Right atrium auricular region (tissue), 2 donors: ENCODE measurements around the gene C2orf74. TPM values are rescaled to one million over a fixed set of nuclear protein-coding genes. Genes with fewer than 3 reads are reported as not detected.
"Not testable (repeated sequence)": the region's sequence is repeated elsewhere in the genome, so short reads cannot be mapped to it uniquely, and the experiment has no call there.

Source experiments
- DNase-seq: peaks from one replicate; pipeline ENCODE4 v3.0.0-alpha.2; 2019; ENCODE audit warnings: low spot score
- H3K27ac ChIP-seq, 2 donors: fragments of 200-600 bp; sonication (generic); 1 replicate in 1 of 2; 2 replicates in 1 of 2; pipeline ENCODE4 v1.5.1; 2016 to 2019
- H3K27me3 ChIP-seq, 2 donors: fragments of 200-600 bp; sonication (generic); one replicate each; pipeline versions ENCODE4 v1.5.1 to v1.6.0; 2017 to 2019
- H3K36me3 ChIP-seq: fragments of 200-600 bp; sonication (generic); one replicate; pipeline ENCODE4 v1.5.1; 2016
- H3K4me1 ChIP-seq, 2 donors: fragments of 200-600 bp; sonication (generic); one replicate each; pipeline versions ENCODE4 v1.5.1 to v1.6.0; 2017 to 2019
- H3K4me3 ChIP-seq, 2 donors: fragments of 200-600 bp; sonication (generic); 1 replicate in 1 of 2; 2 replicates in 1 of 2; pipeline ENCODE4 v1.5.1; 2017 to 2019; ENCODE audit warnings: mild to moderate bottlenecking in 1 of 2, moderate library complexity in 1 of 2
- H3K9me3 ChIP-seq, 2 donors: fragments of 200-600 bp; sonication (generic); one replicate each; pipeline ENCODE4 v1.5.1; 2019
- CTCF ChIP-seq, 2 donors: fragments of 200-600 bp; sonication (generic); IDR thresholded peaks; one replicate each; pipeline ENCODE4 v1.5.1; 2019; ENCODE audit warnings: antibody characterized with exemption in 2 of 2
- total RNA-seq, 2 donors: library from RNA; depleted of rRNA; stranded (reverse); fragments of >200 nt; gene quantifications; one replicate each; pipeline ENCODE4 v1.1.0, GENCODE V29; 2016

The C2orf74 gene
- 10 to 100 TPM; 28.0 to 51.3 TPM for total RNA-seq

- Histone ChIP-seq H3K4me1 (no peaks in the 10 kb centered on the region), H3K4me3 (no peak within 1 kb of the TSS), H3K27ac (no peak within 1 kb of the TSS), H3K36me3 (peaks cover 57% of the 10 kb centered on the region), H3K9me3 (peaks cover 0 to 8% of the 10 kb centered on the region in 2 donors), H3K27me3 (no peaks in the 10 kb centered on the region)
- TF ChIP-seq CTCF (IDR thresholded peaks at IDR 0.05) = no peak
- DNase-seq = no peak
Measured at GRCh38 chr2:61161888-61162287, at the start of gene C2orf74. Gene C2orf74, plus strand, starts transcription at chr2:61162188. Its CDS starts 327 bp downstream, at chr2:61162515.

GRCh38 chr2:61114147-61114546 lies 47.8 kb upstream of the C2orf74 start:
- no peaks in the 10 kb centered on the region for H3K4me1 ChIP-seq
- TF ChIP-seq CTCF (IDR thresholded peaks at IDR 0.05) = no peak

GRCh38 chr2:61116302-61116701 lies 45.7 kb upstream of the C2orf74 start:
- Histone ChIP-seq H3K4me3 (no peak overlapping the region), H3K9me3 (no peaks in the 10 kb centered on the region), H3K4me1 (no peaks in the 10 kb centered on the region), H3K36me3 (peaks cover 4% of the 10 kb centered on the region), H3K27me3 (no peaks in the 10 kb centered on the region), H3K27ac (no peak overlapping the region)
- TF ChIP-seq CTCF (IDR thresholded peaks at IDR 0.05) = no peak
- no peak for DNase-seq

More at GRCh38 chr2:61114147-61114546, 47.8 kb upstream of the C2orf74 start:
- H3K27ac ChIP-seq = no peak overlapping the region
- peaks cover 4% of the 10 kb centered on the region for H3K36me3 ChIP-seq
- H3K27me3 ChIP-seq = no peaks in the 10 kb centered on the region
- no peak overlapping the region for H3K4me3 ChIP-seq
- H3K9me3 ChIP-seq = no peaks in the 10 kb centered on the region
- no peak for DNase-seq

- Histone ChIP-seq H3K4me1 (no peaks in the 10 kb centered on the region), H3K9me3 (no peaks in the 10 kb centered on the region), H3K27ac (no peak overlapping the region), H3K36me3 (peaks cover 4% of the 10 kb centered on the region), H3K27me3 (no peaks in the 10 kb centered on the region), H3K4me3 (no peak overlapping the region)
- no peak for TF ChIP-seq CTCF (IDR thresholded peaks at IDR 0.05)
- no peak for DNase-seq
Measured at GRCh38 chr2:61117534-61117933, 44.5 kb upstream of the C2orf74 start.

GRCh38 chr2:61125123-61125710 lies 36.8 kb upstream of the C2orf74 start:
- no peak overlapping the region for H3K4me3 ChIP-seq
- no peak overlapping the region for H3K27ac ChIP-seq
- no peak for DNase-seq
- H3K4me1 ChIP-seq = no peaks in the 10 kb centered on the region
- no peaks in the 10 kb centered on the region for H3K9me3 ChIP-seq
- no peaks in the 10 kb centered on the region for H3K27me3 ChIP-seq
- H3K36me3 ChIP-seq = no peaks in the 10 kb centered on the region
- TF ChIP-seq CTCF (IDR thresholded peaks at IDR 0.05) = no peak

- no peak for TF ChIP-seq CTCF (IDR thresholded peaks at IDR 0.05)
- no peak for DNase-seq
- Histone ChIP-seq H3K27me3 (no peaks in the 10 kb centered on the region), H3K27ac (no peak overlapping the region), H3K4me3 (no peak overlapping the region), H3K36me3 (no peaks in the 10 kb centered on the region), H3K9me3 (no peaks in the 10 kb centered on the region), H3K4me1 (no peaks in the 10 kb centered on the region)
Measured at GRCh38 chr2:61125798-61126197, 36.2 kb upstream of the C2orf74 start.

GRCh38 chr2:61128122-61128521 lies 33.9 kb upstream of the C2orf74 start:
- H3K9me3 ChIP-seq, H3K36me3 ChIP-seq, H3K27ac ChIP-seq, H3K27me3 ChIP-seq, H3K4me1 ChIP-seq, H3K4me3 ChIP-seq, DNase-seq: not testable (repeated sequence)
